HK-2 (cell line): Measurements from ENCODE around the gene PLXNA4.

Experiments used
- DNase-seq: peaks from one replicate; pipeline ENCODE4 v3.0.0-alpha.2; 2018; ENCODE audit not compliant: unreplicated experiment

The PLXNA4 gene

GRCh38 chr7:132091706-132092105 lies 484.6 kb downstream of the PLXNA4 start:
- no peak for DNase-seq

GRCh38 chr7:132090444-132090843 lies 485.8 kb downstream of the PLXNA4 start:
- DNase-seq, result no peak

GRCh38 chr7:132089356-132089755 lies 486.9 kb downstream of the PLXNA4 start:
- DNase-seq, result no peak

GRCh38 chr7:132087421-132087820 lies 488.8 kb downstream of the PLXNA4 start:
- no peak for DNase-seq

- no peak for DNase-seq
Measured at GRCh38 chr7:132084776-132085388, 491.4 kb downstream of the PLXNA4 start.

- no peak for DNase-seq
Measured at GRCh38 chr7:132083537-132084123, 492.6 kb downstream of the PLXNA4 start.

GRCh38 chr7:132083126-132083525 lies 493.1 kb downstream of the PLXNA4 start:
- DNase-seq, result no peak

GRCh38 chr7:132082394-132082793 lies 493.9 kb downstream of the PLXNA4 start:
- DNase-seq, result no peak

GRCh38 chr7:132081686-132082085 lies 494.6 kb downstream of the PLXNA4 start:
- DNase-seq, result no peak

GRCh38 chr7:132080967-132081668 lies 495.2 kb downstream of the PLXNA4 start:
- no peak for DNase-seq

- DNase-seq, result no peak
Measured at GRCh38 chr7:132080467-132080866, 495.8 kb downstream of the PLXNA4 start.

GRCh38 chr7:132078891-132079735 lies 497.2 kb downstream of the PLXNA4 start:
- DNase-seq, result no peak

GRCh38 chr7:132077971-132078685 lies 498.1 kb downstream of the PLXNA4 start:
- DNase-seq, result no peak

- no peak for DNase-seq
Measured at GRCh38 chr7:132076301-132077035, 499.8 kb downstream of the PLXNA4 start.

- DNase-seq, result no peak
Measured at GRCh38 chr7:132075515-132075914, 500.8 kb downstream of the PLXNA4 start.

GRCh38 chr7:132073920-132074589 lies 502.2 kb downstream of the PLXNA4 start:
- DNase-seq, result no peak
